ENCODE measurements around the gene HPCAL1.

Gene HPCAL1

DNA sequence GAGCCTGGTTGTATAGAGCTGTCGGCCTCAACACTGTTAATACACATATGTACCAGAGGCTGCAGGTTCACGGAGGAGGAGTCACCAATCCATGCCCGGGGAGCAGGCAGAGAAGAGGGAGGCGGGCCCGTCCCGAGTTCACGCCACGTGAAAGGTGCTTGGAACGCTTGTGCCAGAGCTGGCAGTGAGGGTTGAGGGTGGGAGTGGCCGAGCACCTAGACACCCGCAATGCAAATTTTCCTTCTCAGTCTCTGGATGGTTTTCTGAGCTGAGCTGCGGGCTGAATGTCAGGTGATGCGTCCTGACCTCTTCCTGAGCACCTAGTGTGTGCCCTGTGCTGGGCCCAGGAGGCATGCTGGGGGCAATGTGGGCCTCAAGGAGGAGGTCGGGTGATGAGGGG is 93.2 kb downstream of the HPCAL1 start:
- Histone ChIP-seq H3K9me2 (replicated peaks; ENCODE audit: low read depth, low read length) (no peaks in the 10 kb centered on the region), H3K4me1 (ENCODE audit: insufficient read depth, low read length, poor library complexity, severe bottlenecking) (peaks cover 20% of the 10 kb centered on the region), H3F3A (ENCODE audit: low read depth) (no peaks in the 10 kb centered on the region), H3K27me3 (ENCODE audit: insufficient read depth, low read length, poor library complexity, severe bottlenecking) (no peaks in the 10 kb centered on the region), H2AFZ (ENCODE audit: low read length) (no peak overlapping the region), H3K79me2 (ENCODE audit: insufficient read depth, low read length) (peaks cover 53% of the 10 kb centered on the region; the same call in 1 of the 2 replicates), H3K36me3 (ENCODE audit: insufficient read depth, low read length) (peaks cover 6% of the 10 kb centered on the region; the same call in 1 of the 2 replicates), H3K9ac (ENCODE audit: low read depth, low read length, poor library complexity, severe bottlenecking) (no peak overlapping the region), H3K4me2 (ENCODE audit: low read depth, low read length, poor library complexity, severe bottlenecking) (no peak overlapping the region), H3K4me3 (ENCODE audit: low read length, poor library complexity, severe bottlenecking) (no peak overlapping the region), H3K9me3 (ENCODE audit: insufficient read depth, low read depth, low read length) (no peaks in the 10 kb centered on the region), H4K20me1 (ENCODE audit: insufficient read depth, low read length, poor library complexity, severe bottlenecking) (no peaks in the 10 kb centered on the region)
- no peak for TF ChIP-seq EZH2phosphoT487 (IDR thresholded peaks at IDR 0.05; ENCODE audit: borderline replicate concordance)
- TF ChIP-seq, protein P1, sequence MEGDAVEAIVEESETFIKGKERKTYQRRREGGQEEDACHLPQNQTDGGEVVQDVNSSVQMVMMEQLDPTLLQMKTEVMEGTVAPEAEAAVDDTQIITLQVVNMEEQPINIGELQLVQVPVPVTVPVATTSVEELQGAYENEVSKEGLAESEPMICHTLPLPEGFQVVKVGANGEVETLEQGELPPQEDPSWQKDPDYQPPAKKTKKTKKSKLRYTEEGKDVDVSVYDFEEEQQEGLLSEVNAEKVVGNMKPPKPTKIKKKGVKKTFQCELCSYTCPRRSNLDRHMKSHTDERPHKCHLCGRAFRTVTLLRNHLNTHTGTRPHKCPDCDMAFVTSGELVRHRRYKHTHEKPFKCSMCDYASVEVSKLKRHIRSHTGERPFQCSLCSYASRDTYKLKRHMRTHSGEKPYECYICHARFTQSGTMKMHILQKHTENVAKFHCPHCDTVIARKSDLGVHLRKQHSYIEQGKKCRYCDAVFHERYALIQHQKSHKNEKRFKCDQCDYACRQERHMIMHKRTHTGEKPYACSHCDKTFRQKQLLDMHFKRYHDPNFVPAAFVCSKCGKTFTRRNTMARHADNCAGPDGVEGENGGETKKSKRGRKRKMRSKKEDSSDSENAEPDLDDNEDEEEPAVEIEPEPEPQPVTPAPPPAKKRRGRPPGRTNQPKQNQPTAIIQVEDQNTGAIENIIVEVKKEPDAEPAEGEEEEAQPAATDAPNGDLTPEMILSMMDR (conservative IDR thresholded peaks at IDR 0.05; ENCODE audit: low read length): no peak

DNA sequence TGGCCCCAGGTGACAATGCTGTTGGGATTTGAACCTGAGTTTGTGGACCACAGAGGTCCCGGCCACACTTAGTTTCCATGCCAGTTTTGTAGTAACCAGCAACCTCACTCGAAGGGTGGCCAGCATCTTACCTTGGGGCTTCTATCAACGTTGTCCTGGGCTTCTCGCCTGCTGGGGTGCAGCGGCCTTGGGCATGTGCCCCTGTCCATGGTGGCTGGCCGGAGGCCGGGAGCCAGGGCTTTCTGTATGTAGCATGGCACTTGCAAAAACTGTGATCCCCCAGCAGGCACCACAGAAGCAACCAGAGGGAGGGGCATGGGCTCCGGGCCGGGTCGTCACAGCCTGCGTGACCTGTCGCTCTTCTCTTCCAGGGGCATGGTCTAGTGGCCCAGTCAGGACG is 93.8 kb downstream of the HPCAL1 start:
- no peak for TF ChIP-seq EZH2phosphoT487 (IDR thresholded peaks at IDR 0.05; ENCODE audit: borderline replicate concordance)
- TF ChIP-seq, protein P1 (conservative IDR thresholded peaks at IDR 0.05; ENCODE audit: low read length): no peak
- peaks cover 6% of the 10 kb centered on the region; the same call in 1 of the 2 replicates for H3K36me3 ChIP-seq (ENCODE audit: insufficient read depth, low read length)
- no peak overlapping the region for H3K4me2 ChIP-seq (ENCODE audit: low read depth, low read length, poor library complexity, severe bottlenecking)
- no peak overlapping the region for H3K9ac ChIP-seq (ENCODE audit: low read depth, low read length, poor library complexity, severe bottlenecking)
- H3K27me3 ChIP-seq (ENCODE audit: insufficient read depth, low read length, poor library complexity, severe bottlenecking): no peaks in the 10 kb centered on the region
- peaks cover 55% of the 10 kb centered on the region; the same call in 1 of the 2 replicates for H3K79me2 ChIP-seq (ENCODE audit: insufficient read depth, low read length)
- no peaks in the 10 kb centered on the region for H3K9me2 ChIP-seq (replicated peaks; ENCODE audit: low read depth, low read length)
- no peak overlapping the region for H2AFZ ChIP-seq (ENCODE audit: low read length)
- no peaks in the 10 kb centered on the region for H3K9me3 ChIP-seq (ENCODE audit: insufficient read depth, low read depth, low read length)
- H4K20me1 ChIP-seq (ENCODE audit: insufficient read depth, low read length, poor library complexity, severe bottlenecking): no peaks in the 10 kb centered on the region
- H3K4me3 ChIP-seq (ENCODE audit: low read length, poor library complexity, severe bottlenecking): no peak overlapping the region
- H3F3A ChIP-seq (ENCODE audit: low read depth): no peaks in the 10 kb centered on the region
- peaks cover 26% of the 10 kb centered on the region for H3K4me1 ChIP-seq (ENCODE audit: insufficient read depth, low read length, poor library complexity, severe bottlenecking)

DNA sequence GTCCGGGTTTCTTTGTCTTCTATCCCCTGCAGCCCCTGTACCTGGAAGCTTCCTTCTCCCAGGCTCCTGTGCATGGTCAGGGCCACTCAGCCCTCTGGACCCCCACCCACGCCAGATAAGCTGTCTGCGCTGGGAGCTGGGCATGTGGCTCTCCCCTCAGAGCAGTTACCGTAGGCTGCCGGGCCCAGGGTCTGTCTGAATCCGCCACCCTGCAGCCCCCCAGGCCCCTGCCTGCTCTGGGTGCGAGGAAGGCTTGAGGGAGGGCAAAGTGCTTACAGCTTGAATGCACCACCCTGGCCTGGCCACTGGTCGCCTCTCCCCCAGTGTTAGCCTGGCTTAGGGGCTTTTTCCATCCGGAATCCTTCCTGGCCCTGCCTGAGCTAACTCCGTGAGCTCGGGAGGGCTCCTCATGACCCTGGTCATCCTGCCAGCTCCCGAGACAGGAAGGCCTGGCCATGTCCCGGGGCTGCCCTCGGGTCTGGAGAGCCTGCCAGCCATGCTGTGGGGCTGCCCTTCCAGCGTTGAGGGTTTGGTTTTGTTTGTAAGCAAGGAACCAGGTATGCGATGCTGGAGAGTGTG is 94.7 kb downstream of the HPCAL1 start:
- Histone ChIP-seq H3K27me3 (ENCODE audit: insufficient read depth, low read length, poor library complexity, severe bottlenecking) (no peaks in the 10 kb centered on the region), H3F3A (ENCODE audit: low read depth) (no peaks in the 10 kb centered on the region), H2AFZ (ENCODE audit: low read length) (no peak overlapping the region), H3K9ac (ENCODE audit: low read depth, low read length, poor library complexity, severe bottlenecking) (no peak overlapping the region), H3K4me2 (ENCODE audit: low read depth, low read length, poor library complexity, severe bottlenecking) (no peak overlapping the region), H3K4me1 (ENCODE audit: insufficient read depth, low read length, poor library complexity, severe bottlenecking) (peaks cover 29% of the 10 kb centered on the region), H3K36me3 (ENCODE audit: insufficient read depth, low read length) (peaks cover 9% of the 10 kb centered on the region; the same call in 1 of the 2 replicates), H3K79me2 (ENCODE audit: insufficient read depth, low read length) (peaks cover 48% of the 10 kb centered on the region; the same call in 1 of the 2 replicates), H4K20me1 (ENCODE audit: insufficient read depth, low read length, poor library complexity, severe bottlenecking) (no peaks in the 10 kb centered on the region), H3K9me2 (replicated peaks; ENCODE audit: low read depth, low read length) (no peaks in the 10 kb centered on the region), H3K9me3 (ENCODE audit: insufficient read depth, low read depth, low read length) (no peaks in the 10 kb centered on the region), H3K4me3 (ENCODE audit: low read length, poor library complexity, severe bottlenecking) (no peak overlapping the region)
- TF ChIP-seq, protein P1 (conservative IDR thresholded peaks at IDR 0.05; ENCODE audit: low read length): no peak
- no peak for TF ChIP-seq EZH2phosphoT487 (IDR thresholded peaks at IDR 0.05; ENCODE audit: borderline replicate concordance)

Measured in Loucy (cell line).